HUDEP-2 (cell line): Measurements from ENCODE around the gene KY.

Source experiments
- DNase-seq, 76 experiments: peaks; one replicate each; lab custom pipeline; 2025; ENCODE audit not compliant: unreplicated experiment in 76 of 76; lab: John Stamatoyannopoulos, UW

KY gene

DNA sequence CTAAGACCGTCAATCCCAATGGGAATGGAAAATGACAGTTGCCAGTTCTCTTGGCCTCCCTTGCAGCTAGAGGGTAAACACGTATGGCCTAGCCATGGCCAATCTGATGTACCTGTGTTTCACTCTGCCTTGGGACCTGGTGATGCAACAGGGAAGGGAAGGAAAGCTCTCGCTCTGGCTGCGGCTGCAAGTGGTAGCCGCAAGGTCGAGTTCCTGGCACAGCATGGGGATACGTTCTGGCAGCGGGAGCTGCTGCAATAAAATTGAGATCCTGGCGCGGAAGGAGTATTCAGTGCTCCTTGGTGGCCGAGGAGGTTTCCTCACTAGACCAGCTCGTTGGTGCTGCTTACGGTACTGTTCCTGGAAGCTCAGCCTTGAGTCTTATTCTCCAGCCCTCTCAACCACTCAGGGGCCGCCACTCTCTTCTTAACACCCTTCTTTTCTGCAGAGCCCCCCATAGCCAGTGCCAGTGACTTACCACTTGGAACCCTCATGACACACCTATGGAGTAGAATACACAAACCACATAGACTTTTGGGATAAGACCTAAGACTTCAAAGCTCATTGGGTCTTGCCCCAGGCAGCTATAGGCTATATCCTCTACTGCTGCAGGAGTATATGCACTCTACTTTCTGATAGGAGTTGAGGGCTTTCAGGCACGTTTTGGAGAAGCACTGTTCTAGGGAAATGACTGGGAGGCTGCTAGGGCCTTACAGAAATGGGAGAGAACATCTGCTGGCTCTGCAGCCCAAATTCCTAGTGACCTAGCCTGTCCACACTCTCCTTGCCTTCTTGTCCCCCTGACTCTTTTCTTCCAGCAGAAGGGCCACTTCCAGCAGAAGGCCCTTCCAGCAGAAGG is 2.7 kb downstream of the KY start:
- DNase-seq: no peak

DNA sequence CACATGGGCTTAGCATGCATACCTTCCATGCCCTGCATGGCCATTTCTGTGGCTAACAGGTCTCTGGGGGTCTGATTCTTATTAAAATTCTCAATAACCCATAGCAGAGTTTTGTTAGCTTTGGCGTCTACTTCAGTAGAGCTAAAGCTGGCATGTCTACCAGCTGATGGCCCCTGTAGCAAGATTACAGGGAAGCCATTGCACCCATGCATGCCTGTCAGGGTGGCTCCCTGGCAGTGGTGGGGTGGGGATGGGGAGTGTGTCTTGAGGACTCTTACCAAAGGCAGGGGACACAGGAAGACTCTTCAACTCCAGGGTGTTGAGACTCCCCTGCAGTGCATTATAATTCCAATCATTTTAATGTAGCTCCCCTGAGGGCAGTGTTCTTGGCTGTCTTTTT is 4.7 kb downstream of the KY start:
- DNase-seq: no peak

DNA sequence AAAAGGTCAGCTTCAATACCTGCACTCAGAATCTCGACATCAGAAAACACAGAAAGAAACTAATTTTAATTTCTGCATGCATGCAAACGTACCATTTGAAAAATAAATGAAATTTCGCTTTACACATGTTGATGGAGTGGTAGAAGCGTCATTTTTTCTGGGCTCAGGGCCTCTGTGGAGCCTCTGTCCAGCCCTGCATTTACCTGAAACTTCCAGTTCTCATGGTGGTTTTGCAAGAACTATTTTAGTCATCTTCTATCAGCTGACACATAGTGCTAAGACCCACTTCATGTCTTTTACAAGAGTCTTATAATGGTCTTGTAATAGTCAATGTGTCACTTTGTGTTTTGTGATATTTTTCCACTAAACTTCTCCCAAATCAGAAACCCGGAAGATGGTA is 5.3 kb downstream of the KY start:
- DNase-seq: no peak

DNA sequence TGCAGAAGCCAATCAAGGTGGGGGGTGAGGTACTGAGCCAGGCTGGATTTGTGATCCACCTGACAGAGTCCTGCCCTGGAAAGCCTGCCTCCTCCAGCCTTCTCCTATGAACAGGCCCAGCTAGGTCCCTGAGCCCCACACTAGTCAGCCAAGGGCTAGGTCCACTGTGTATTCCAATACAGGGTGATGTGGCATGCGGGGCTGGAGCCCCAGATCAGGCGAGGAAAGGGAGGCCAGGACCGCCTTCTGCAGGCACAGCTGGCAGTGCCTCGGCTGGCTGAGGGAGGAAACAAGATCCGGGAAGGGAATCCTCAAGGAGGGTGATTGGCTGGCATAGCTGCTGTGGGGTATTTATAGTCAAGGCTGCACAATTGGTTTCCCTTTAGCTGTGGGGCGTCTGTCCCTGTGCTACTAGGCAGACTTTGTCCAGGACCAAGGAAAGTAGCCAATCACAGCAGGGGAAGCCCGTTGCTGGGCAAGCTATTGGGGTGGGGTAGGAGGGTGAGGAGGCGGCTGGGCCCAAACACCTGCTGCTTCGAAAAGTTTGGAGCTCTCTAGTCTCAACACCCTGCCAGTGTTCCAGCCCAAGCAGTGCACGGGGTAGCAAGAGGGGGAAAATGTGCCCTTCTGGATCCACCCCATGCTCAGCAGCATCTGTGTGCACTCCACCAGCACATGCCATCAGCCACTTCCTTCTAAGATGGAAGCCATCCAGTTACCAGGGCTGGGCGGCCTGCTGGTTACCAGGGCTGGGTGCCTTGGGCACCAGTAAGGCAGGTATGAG is 5.9 kb downstream of the KY start:
- DNase-seq: no peak

DNA sequence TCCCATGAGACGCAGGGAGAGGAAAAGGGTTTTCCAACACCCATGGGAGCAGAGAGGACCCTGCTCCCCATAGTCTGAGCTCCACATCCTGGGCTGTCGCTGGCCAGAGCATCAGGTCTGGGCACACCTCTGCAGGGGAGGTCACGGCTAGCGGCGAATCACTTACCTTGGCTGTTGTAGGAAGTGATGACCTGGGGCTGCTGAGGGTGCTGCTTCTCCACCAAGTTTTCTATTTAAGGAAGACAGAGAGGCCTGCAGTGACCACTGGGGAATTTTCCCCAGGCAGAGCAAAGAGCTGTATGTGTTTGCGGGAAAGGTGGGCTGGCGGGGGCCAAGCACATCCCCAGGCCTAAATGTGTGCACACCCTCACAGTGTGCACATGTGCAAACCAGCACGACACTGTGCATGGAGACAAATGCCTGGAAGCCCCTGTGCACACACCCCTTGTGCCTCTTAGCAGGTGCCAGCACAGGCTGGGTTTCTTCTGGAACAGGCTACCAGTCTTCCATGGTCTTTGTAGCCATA is 7.6 kb downstream of the KY start:
- DNase-seq: no peak

DNA sequence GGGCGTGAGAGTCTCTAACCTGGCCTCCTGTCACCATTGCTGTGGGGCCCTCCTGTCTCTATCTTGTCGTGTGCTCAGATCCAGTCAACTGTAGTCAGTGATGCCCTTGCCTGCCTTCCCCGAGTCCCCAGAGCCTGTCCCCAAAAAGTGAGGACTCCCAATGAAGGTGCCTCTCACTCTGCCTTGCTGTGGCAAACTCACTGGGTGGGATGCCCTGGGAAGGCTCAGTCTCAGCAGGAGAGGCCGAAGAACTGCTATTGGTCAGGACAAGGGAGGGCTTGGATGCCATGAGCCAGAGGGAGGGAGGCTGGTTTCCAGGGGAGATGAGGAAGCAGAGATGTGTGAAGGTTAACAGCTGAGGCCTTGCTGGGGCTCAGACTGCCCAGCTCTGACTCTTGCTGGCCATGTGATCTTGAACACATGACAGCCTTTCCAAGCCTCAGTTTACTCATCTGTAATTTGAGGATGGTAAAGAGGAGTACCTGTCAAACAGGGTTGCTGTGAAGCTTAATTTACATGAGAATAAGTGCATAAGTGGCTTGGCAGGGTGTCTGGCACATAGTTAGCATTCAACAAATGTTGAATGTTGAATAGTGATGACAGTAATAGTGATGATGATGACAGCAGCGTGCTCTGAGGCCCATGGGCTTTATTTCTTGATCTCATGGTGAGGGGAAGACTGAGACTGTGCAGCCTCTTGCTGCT is 8.2 kb downstream of the KY start:
- DNase-seq: no peak

DNA sequence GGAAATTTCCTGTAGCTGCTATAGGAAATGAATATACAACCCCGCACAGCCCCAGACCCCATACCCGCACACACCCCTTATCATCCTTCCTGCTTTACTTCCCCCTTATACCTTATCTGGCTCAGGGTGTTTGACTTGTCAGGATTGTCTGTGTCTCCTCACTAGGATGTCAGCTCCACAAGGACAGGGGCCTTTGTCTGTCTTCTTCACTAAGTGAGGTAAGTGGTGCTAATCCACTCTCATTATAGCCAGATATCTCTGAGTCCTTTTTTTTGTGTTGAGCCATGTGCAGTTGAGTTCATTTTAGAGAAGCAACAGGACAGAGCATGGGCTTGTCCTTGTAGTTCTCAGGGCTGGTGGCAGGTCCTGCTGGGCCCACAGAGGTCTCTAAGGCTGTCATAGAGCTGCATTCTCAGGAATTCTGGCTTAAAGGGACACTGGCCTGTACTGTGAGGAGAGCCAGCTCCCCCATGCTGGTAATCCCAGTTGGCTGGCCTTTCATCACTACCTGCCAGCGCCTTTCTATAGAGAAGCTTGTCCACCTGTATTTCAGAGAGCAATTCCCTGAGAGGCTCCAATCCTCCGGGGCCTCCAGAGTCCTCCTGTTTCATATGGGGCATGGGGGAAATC is 9.0 kb downstream of the KY start:
- no peak for DNase-seq

DNA sequence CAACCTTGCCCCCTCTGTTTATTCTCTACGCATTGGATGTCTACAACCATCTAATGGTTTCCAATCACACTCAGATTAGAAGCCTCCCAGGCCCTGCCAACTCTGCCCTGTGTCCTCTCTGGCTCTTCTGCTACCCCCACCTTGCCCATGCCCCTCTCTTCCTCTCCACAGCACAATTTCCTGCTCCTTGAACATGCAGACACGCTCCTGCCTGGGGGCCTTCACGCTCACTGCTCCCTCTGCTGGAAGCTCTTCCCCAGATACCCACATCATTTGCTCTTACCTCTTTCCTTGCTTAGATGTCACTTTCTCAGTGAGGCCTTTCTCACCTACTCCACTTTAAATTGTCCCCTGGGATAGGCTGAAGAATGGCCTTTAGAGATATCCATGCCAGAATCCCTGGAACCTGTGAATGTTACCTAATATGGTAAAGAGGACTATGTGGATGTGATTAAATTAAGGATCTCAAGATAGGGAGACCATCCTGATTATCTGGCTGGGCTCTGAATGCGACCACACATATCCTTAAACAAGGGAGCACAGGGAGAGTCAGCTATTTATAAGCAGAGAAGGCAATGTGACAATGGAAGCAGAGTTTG is 9.9 kb downstream of the KY start:
- peak in 12 of 76 experiments; percentile 1 to 41 (median 13) for DNase-seq

DNA sequence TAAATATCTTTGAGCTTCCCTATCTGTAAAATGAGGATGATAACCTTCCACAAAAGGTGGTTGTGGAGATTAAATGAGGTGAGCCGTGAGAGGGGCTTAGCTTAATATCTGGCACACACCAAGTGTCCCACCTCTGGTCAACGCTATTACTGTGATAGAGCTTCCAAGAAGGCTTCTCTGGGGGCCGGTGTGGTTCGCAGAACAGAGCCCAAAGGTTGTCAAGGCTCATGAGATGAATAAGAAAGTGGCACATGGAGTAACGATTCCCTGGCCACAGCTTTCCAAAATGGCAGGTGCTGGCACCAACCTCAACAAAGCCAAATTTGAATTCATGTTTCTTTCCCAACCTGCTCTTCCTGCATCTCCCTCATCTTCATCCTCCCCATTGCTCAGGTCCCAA is 10.4 kb downstream of the KY start:
- no peak for DNase-seq

DNA sequence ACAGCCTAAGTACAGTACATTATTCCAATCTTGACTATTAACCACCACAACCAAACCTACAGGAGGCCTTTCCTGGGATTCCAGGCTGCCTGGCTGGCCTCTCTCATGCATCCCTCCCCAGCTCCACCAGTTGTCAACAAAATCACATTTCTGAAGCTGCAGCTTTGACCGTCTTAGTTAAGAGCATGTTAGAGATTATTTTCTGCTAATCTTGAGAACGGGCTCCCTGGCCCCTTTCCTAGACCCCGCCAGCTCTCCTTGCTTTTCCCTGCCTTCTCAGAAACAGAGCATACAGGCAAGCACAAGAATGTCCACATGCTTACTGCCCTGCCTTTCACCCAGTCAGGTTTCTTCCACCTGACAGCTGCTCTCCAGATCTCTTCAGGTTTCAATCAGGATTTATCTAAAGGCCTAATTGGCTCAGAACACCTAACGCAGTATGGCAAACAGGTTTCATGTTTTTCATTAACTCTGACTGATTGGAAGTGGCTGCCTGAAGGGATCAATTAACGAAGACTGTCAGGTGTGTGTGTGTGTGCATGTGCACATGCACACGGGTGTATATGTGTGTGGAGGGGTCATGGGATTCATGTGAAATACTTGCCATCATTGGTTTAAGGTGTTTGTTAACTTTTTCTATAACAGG is 12.3 kb downstream of the KY start:
- no peak for DNase-seq

DNA sequence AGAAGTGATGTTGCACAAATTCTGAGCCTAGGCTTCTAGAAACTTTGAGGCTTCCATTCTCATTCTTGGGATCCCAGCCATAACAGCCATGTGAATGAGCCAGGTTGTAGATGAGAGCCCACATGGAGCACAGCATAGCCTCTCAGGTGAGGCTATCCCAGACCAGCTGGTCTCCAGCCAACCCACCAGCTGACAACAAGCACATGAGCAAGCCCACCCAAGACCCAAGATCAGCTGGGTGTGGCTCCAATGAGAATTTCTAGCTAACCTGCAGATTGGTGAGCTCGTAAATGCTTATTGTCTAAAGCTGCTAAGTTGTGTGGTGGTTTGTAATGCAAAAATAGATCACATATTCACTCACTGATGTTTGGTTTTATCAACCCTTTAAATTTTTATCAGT is 14.4 kb downstream of the KY start:
- DNase-seq: no peak

DNA sequence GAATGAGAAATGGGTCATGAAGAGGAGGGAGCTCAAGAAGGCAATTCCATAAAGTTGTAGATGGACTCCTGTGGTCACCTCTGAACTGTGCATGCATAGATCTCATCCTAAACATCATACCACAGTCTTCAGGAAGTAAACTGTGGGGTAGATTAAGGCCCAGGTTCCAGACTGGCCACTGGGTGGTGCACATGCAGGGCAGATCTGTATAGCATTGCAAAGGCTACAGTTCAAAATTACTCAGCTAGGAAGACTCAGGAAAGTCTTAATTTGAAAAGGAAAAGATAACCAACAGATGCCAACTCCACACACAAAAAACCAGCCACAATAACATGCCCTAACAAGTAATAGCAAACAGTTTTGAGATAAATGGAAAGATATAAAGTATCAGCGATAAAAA is 20.3 kb downstream of the KY start:
- DNase-seq: peak in 3 of 76 experiments; percentile 11 to 17 (median 13)

DNA sequence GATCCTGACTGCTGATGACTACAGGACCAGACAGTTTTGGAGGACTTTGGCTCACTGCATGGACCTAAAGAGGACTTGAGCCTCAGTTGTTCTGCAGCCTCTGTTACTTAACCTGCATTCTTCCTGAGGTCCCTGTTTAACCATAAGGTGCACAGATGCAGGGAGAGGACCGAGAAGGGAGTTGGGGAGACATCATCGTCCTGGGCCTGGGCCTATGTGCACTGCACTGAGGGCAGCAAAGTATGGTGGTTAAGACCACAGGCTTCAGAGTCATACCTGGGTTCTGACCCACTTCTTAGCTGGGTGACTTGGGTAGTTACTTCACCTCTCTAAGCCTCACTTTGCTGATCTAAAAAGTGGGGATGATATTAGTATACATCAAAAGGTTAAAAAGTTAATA is 21.9 kb downstream of the KY start:
- no peak for DNase-seq

DNA sequence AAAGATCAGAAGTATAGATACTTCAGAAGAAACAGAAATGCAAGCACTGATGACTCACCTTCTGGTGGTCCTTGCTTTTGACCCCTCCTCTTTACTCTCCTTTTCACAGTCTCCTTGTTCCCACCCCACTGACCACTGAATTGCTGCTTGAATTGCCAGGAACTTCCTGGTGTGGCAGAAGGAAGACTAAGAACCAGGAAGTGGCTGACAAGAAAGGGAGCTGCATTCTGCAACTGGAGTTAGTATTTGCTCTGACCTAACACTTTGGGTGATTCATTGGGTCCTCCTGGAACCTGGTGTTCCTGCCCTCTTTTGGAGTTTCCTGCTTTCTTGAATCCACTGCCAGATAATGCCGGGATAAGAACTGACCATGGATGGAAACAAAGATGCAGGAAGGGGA is 23.0 kb downstream of the KY start:
- no peak for DNase-seq

DNA sequence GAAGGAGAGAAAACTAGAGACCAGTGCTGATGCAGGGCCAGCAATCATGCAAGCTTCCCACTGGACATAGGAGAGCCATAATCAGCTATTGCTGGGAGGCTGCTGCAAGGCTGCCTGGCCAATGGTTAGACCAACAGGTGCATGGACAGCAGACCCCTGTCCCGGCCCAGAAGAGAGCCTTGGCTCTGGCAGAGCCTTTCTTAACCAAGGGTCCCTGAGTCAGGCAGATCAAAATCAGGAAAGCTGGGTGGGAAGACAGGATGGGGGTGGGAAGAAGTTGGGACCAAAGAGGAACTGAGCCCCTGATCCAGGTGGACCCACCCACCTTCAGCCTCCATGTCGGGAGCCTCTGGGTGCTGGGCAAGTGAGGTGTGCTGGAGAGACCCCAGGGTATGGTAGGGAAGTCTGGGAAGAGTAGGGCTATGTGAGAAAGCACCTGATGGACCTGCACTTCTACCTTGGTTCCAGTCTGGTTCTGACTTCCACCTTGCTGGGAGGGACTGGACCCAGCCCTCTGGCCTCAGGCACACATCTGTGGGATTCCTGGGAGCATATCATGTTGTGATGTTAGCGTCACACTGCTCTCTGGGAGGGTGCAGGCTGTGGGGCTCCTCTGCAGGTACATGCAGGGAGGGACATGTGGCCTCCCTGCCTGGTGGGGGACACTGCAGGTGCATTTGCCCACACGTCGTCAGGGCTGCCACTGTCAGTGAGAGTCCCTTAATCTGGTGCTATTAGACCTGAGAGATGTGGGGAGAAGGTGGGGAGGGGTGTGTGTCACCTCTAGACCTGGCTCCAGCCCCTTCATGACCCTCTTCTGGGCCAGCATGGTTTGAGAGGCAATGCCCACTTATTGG is 24.7 kb downstream of the KY start:
- no peak for DNase-seq

DNA sequence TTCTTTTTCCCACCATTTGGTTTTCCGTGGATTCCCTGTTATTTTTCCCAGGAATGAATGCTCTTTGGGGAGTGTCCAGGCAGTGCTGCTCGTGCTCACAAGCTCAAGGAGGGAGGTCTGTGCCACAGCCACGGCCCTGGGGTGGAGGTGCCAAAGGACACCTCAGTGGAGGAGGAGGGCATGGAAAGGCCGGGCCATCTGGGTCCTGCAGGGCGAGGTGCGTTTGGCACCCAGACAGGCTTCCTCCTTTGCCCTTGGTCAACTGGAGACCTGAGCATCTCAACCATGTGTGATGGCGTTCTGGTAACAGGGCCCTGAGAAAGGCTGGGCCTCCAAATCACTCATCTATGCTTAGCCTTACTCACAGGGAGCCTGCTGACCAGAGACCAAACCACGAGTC is 25.4 kb downstream of the KY start:
- no peak for DNase-seq

DNA sequence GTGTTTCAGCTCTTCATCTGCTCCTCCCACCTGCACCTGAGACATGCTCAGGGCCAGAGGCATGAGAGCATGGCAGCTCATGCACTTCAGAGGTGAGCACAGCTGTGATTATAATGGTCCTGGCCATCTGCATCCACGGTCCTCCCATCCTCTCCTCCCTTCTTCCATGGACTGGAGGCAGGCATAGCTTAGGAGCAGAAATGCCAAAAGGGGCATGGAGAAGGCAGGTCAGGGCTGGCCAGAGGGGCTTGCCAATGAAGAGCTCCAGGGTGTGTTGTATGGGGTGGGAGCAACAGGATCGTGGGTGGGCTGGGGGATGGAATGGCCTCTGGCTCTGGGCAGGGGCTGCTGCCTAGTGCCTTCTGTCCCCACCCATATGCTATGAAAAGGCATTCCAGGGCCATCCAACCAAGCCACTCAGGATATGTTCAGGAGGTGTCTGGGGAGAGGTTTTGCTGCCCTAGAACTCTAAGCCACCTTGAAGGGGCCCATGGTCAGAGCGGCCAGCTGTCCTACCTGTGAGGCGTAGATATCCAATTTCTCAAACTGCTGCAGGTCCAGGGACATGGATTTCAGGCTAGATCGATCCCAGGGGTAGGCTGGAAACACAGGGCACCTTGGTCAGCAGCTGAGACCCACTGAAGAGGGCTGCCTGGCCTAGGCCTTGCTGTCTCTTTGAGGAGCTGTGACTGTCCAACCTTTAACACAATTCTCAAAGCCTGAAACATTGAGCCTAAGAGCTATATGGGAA is 26.1 kb downstream of the KY start:
- no peak for DNase-seq

DNA sequence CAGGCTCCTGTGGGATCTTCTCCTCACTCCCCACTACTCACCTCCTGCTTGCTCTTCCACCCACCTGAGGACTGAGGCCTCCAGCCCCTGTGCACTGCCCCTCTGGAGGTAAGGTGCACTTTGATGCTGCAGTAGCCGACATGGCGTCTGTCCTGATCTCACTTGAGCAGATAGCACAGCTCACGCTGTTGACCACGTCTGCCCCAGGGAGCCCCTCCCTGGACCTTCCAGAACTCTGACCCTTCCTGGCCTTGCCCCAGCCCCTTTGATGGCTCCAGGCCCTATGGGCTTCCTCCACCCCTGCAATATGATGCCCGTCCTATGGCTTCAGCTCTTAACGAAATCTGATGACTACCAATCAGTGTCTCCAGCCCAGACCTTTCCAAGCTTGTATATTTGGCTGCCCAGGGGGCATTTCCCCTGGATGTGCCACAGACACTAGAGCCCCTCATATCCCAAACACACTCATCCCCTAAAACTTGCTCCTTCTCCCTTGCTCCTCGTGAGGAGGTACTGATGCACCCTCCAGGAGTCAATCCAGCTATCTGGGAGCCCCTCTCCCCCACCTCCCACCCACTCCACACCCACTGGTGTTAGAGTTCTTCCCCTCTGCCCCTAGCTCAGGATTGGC is 27.1 kb downstream of the KY start:
- DNase-seq: no peak
